GM21423 (cell line): ENCODE data around the gene AGT.
"Not testable (repeated sequence)": the region's sequence is repeated elsewhere in the genome, so short reads cannot be mapped to it uniquely, and the experiment has no call there.

ENCODE experiments used
- ATAC-seq: cut with Tn5 transposase; IDR thresholded peaks from one replicate; pipeline ENCODE4 v1.9.1; 2021; ENCODE audit warnings: mild to moderate bottlenecking, moderate library complexity; ENCODE audit not compliant: unreplicated experiment

The AGT gene

DNA sequence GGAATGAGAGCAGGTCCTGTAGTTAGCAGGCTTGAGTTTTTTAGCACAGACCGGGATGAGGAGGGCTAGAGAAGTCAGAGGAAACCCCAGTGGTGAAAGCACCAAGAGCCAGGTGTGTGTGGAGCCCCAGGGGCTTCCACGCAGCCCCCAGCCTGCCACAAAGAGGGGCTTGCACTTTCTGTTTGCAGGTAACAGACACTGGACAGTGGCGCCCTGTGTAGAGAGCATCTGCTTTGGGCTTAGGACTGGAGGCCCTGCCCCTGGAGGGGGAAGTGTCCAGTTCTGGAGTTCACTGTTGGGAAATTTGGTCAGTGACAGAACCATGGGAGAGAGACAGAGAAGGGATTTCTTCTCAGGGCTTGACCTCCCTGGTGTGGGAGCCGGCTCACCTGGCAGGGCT, 19.5 kb downstream of the AGT start:
- ATAC-seq: no peak

GRCh38 chr1:230693777-230694176, 20.1 kb downstream of the AGT start:
- no peak for ATAC-seq

GRCh38 chr1:230693221-230693620, 20.7 kb downstream of the AGT start:
- no peak for ATAC-seq

- ATAC-seq: no peak
Measured at GRCh38 chr1:230691615-230692014, 22.3 kb downstream of the AGT start.

- ATAC-seq: no peak
Measured at GRCh38 chr1:230690101-230690500, 23.8 kb downstream of the AGT start.

DNA sequence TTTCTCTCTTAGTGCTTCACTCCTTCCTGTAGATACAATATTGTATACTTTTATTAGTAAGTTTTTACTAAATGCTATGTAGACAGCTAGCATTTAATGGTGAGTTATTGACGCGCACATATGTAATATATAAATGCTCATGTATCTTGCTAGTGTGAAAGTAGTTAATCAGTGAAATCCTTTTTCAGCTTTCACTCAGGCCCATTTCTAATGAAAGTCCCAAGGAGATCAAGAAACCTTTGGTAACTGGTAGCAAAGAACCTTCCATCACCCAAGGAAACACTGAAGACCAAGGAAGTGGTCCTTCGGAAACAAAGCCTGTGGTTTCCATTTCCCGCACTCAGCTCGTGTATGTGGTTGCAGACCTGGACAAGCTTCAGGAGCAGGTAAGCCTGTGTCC, 27.2 kb downstream of the AGT start:
- ATAC-seq: no peak

- no peak for ATAC-seq
Measured at GRCh38 chr1:230684998-230685397, 28.9 kb downstream of the AGT start.

DNA sequence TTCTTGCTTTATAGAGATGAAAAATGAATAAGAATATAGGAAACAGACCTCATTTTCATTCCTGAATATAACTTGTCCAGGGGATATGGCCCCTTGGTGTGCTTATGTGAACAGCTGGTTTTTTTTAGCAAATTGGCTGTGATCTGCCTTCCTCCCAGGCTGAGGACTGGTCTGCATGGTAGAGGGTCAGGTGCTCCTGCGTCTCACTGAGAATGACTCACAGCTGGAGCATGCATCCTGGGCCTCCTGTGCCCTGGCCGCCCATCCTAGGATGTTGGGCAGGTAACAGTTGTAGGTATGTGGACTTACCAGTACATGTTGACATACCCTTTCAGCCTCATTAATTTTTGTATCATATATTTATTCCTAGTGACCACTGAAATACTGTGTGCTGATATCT, 29.8 kb downstream of the AGT start:
- no peak for ATAC-seq

DNA sequence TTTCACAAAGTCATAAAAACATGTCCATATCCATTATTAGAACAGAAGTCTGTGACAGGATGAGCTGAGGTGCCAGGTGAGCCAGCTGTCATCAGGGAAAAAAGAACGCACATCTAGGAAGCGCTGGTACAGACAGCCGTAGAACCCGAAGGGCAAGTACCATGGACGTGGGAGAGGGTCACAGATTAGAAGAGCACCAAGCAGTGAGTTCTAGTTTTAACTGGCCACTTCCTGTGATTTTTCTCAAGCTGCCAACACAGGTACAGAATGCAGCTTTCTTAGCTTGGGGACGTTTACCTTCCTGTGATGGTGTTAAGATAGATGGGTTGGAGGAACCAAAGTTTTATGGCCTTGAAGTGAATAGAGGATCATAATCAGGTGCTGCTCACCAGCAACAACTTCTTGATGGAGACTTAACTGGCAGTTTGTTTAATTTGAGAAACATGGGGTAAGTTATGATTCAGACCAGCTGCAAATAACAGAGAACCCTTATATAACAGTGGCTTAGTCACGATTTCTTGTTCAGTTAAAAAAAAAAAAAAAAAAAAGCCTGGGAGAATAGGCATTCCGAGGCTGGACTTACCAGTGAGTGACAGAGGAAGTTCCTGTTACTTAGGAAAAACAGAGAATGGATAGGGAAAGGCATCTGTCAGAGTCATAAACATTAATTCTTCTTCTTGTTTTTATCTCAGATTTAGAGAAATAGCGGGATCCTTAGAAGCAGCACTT, 30.9 kb downstream of the AGT start:
- no peak for ATAC-seq

- ATAC-seq: no peak
Measured at GRCh38 chr1:230682274-230682673, 31.6 kb downstream of the AGT start.

DNA sequence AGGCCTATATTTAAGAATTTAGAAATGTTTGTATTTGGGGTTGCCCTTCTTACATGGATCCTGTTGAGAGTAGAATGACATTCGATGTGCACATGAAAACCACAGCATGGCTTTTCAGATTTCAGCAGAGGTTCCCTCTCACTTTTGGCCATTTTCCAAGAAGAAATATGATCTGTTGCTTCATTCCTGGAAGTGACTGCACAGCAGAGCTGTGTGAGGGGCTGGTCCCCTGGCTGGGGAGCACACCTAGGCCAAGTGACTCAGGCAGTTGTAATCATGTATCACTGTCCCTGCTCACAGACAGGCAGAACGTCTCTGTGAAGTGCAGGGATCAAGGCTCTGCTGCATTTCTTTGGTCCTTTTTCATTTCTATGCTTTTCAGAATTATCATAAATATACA, 32.3 kb downstream of the AGT start:
- no peak for ATAC-seq

- ATAC-seq: no peak
Measured at GRCh38 chr1:230680300-230681025, 33.5 kb downstream of the AGT start.

DNA sequence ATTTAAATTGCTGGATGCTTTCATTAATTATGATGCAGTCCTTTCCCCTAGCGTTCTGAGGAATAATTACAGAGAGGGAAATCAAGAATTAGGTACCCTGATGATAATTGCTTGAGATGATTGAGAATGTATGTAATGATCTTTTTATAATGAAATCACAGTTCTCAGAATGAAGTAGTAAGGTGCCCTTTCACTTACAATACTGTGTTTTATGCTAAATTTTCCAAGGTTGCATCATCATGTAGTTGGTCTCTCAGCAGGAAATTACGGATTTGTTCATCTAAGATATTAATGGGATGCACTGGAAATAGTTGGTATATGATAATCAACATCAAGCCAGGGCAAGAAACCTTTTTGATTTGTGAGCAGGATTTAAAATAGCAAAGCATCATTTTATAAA, 34.1 kb downstream of the AGT start:
- ATAC-seq: no peak

- ATAC-seq: no peak
Measured at GRCh38 chr1:230679192-230679591, 34.7 kb downstream of the AGT start.

GRCh38 chr1:230677200-230677599, 36.7 kb downstream of the AGT start:
- ATAC-seq: no peak

- no peak for ATAC-seq
Measured at GRCh38 chr1:230674581-230674980, 39.3 kb downstream of the AGT start.

GRCh38 chr1:230669543-230669942, 44.4 kb downstream of the AGT start:
- ATAC-seq: no peak

DNA sequence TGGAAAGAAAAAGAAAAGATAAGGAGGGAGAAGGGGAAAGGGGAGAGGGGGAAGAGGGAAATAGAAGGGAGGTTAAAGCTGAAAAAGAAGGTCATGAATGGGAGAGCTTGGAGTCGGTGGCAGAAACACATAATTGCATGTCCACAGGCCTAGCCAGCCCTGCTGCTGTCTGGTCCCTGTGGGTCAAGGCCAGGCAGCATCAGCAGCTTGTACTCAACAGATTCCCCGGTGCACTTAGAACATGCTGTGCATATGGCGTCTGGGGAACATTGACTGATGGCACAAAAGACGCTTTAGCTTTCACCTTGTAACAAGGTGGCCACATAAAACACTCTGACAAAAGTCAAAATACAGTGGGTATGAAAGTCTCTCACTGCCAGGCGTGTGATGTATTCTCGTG, 45.7 kb downstream of the AGT start:
- no peak for ATAC-seq

DNA sequence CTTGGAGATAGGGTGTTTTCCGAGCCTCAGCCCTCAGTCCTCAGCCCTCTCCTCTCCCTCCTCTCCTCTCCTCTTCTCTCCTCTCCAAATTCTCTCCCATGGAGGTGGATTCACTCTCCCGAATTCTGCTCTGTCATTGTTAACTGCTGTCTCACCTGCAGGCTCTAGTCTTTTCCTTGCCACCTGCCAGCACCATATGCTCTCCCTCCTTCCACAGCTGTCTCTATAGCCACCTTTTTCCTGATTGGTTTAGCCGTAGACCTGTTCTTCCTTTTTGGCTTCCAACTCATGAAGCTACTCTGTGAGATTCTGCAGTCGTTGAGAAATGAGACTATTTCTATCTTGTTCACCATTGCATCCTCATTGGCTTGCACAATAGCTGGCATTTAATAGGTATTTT, 51.9 kb downstream of the AGT start:
- ATAC-seq: no peak

DNA sequence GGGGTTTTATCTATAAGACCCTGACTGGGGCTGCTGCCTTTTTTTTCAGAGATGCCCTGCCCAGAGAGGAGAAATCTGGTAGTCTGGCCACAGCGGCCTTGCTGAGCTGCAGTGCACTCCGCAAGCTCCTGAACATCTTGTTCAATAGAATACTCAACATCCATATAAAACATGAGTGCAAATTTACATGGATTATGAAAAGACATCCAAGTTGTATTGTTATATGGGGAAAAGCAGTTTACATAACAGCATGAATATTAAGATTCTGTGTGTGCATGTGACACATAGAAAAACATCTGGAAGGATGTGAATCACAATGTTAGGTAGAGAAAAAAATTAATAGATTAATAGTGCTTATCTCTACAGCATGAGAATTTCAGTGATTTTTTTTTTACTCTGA, 55.2 kb downstream of the AGT start:
- no peak for ATAC-seq

DNA sequence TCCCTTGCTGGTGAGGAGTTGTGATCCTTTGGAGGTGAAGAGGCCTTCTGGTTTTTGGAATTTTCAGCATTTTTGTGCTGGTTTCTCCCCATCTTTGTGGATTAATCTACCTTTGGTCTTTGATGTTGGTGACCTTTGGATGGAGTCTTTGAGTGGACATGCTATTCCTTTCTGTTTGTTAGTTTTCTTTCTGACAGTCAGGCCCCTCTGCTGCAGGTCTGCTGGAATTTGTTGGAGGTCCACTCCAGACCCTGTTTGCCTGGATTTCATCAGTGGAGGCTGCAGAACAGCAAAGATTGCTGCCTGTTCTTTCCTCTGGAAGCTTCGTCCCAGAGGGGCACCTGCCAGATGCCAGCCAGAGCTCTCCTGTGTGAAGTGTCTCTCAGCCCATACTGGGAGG, 55.8 kb downstream of the AGT start:
- not testable (repeated sequence) for ATAC-seq

- not testable (repeated sequence) for ATAC-seq
Measured at GRCh38 chr1:230656719-230657118, 57.2 kb downstream of the AGT start.
